VCaP (cell line): ENCODE results near the gene APBA3.

Experiments
- H3K27ac ChIP-seq: fragments of 450-650 bp; 2 replicates; pipeline ENCODE4 v1.5.1; 2017
- TF ChIP-seq, protein P1 (sequence below): fragments of 450-650 bp; conservative IDR thresholded peaks from 2 replicates; pipeline ENCODE4 v1.5.1; 2017; ENCODE audit warnings: mild to moderate bottlenecking, moderate library complexity

Gene APBA3

DNA sequence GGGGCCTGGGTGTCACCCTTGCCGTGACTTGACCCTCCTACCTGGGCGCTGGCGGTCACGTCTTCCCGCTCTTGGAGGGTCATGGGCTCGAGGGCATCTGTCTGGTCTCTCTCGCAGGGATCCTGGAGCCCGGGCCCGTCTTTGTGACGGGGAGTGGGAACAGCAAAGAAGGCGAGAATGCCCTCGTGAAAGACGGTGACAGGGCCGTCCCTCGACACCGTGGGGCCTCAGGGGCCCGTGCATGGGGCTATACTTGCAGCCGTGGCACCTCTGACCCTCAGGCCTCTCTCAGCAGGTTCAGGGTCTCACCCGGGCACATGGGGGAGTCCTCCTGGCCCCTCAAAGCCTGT lies 45.6 kb upstream of the APBA3 start:
- no peak overlapping the region for H3K27ac ChIP-seq
- TF ChIP-seq, protein P1, sequence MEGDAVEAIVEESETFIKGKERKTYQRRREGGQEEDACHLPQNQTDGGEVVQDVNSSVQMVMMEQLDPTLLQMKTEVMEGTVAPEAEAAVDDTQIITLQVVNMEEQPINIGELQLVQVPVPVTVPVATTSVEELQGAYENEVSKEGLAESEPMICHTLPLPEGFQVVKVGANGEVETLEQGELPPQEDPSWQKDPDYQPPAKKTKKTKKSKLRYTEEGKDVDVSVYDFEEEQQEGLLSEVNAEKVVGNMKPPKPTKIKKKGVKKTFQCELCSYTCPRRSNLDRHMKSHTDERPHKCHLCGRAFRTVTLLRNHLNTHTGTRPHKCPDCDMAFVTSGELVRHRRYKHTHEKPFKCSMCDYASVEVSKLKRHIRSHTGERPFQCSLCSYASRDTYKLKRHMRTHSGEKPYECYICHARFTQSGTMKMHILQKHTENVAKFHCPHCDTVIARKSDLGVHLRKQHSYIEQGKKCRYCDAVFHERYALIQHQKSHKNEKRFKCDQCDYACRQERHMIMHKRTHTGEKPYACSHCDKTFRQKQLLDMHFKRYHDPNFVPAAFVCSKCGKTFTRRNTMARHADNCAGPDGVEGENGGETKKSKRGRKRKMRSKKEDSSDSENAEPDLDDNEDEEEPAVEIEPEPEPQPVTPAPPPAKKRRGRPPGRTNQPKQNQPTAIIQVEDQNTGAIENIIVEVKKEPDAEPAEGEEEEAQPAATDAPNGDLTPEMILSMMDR: no peak

GRCh38 chr19:3805859-3806258 lies 44.4 kb upstream of the APBA3 start:
- no peak overlapping the region for H3K27ac ChIP-seq
- TF ChIP-seq, protein P1: no peak

DNA sequence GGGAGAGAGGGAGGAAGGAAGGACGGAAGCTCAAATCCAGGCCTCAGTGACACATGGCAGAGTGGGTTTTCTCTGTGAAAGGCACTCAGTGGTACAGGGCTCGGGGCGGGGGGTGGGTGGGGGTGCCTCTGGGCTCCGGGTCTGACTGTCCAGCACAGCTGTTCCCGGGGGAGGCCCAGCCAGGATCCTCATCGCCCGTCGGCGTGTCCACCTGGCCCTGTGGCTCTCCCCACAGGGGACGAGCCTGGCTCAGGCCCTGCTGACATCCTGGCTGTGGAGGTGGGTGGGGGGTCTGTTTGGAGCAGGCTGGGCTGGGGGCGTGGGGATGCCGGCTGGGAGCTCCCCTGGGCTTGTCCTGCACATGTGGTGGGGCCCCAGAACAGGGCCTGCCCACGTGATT lies 42.9 kb upstream of the APBA3 start:
- H3K27ac ChIP-seq: no peak overlapping the region
- TF ChIP-seq, protein P1: no peak

DNA sequence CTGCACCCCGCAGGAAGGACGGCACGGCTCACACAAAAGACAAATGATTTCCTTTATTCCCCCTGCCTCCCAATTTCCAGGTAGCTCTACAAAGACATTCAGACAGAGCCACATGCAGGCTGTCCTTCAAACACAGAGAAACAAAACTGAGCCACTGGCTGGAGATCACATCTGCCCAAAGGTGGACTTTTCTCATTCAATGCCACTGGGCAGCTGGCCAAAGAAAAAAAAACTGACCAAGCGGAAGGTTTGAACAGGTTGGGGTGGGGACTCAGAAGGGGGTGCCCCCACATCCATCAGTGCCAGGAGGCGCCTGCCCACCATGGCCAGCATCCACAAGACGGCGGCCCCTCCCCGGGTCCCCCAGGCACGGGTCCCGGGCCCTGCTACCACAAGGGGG lies 42.5 kb upstream of the APBA3 start:
- TF ChIP-seq, protein P1: no peak
- H3K27ac ChIP-seq: no peak overlapping the region

- H3K27ac ChIP-seq: no peak overlapping the region
- TF ChIP-seq, protein P1: no peak
Observed at GRCh38 chr19:3803114-3803888, 41.8 kb upstream of the APBA3 start.

DNA sequence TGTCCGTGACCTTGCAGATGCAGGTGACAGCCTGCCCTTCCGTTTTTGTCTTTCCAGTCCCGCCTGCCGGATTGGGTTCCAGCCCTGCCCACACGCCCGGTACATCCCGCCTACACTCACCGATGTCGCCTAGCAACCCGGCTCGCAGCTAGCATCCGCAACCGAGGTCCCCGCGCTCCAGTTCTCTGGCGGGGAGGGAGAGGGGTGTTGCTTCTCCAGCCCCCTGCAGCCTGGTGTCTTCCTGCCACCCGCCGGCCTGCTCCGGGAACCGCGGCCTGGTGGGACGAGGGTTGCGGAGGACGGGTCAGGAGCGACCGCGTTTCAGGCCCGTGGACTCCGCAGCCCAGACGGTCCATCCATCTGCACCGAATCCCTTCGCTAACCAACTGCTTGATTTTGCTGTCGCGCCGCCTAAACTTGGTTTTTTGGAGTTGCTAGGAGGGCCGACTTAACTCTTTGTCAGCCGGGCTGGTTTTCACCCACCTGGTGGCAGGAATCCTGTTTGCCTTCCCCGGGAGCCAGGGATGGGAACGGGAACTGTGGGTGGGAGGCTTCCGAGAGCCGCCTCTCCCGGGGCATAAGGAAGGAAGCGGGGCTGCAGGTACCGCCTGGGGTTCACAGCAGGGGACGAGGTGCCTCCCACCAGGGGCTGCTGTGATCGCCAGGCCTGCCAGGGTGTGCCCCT lies 40.1 kb upstream of the APBA3 start:
- no peak overlapping the region for H3K27ac ChIP-seq
- TF ChIP-seq, protein P1: no peak

DNA sequence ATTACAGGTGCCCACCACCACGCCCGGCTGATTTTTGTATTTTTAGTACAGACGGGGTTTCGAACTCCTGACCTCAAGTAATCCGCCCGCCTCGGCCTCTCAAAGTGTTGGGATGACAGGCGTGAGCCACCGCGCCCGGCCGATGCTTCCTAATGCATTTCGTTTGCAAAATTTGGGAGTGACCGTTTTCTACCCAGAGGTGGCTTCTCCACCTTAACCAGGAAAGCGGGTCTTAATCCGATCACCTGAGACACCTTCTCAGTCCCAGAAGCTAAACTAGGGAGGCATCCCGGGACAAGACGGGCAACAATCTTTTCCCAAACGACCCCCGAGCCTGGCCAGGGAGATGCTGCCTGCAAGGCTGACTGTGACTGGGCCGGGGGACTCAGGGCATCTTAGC lies 39.5 kb upstream of the APBA3 start:
- TF ChIP-seq, protein P1: no peak
- no peak overlapping the region for H3K27ac ChIP-seq
